ENCODE measurements around the gene OGFRL1. TPM values are rescaled to one million over a fixed set of nuclear protein-coding genes. Genes with fewer than 3 reads are reported as not detected.

The OGFRL1 gene
- total RNA-seq, 1 experiment from 2014 or later: 10.3 TPM

GRCh38 chr6:71333050-71333449, 44.4 kb downstream of the OGFRL1 start:
- H2AFZ ChIP-seq (ENCODE audit: low read depth, low read length, poor library complexity, severe bottlenecking): no peak overlapping the region
- TF ChIP-seq TCF7L2 (IDR thresholded peaks at IDR 0.05; ENCODE audit: borderline replicate concordance, extremely low read depth, insufficient read depth, insufficient read length): no peak
- no peak for TF ChIP-seq SP1 (IDR thresholded peaks at IDR 0.05; ENCODE audit: low read depth)
- TF ChIP-seq EZH2 (IDR thresholded peaks at IDR 0.05): no peak
- no peak for TF ChIP-seq ELF1 (IDR thresholded peaks at IDR 0.05; ENCODE audit: borderline replicate concordance, low read depth)
- TF ChIP-seq ATF3 (IDR thresholded peaks at IDR 0.05): no peak
- no peak for TF ChIP-seq CBX3 (IDR thresholded peaks at IDR 0.05; ENCODE audit: low read depth)
- no peaks in the 10 kb centered on the region for H3K36me3 ChIP-seq (ENCODE audit: control insufficient read depth in 1 of 2, insufficient read depth in 2 of 2, low read length in 2 of 2)
- H3K9ac ChIP-seq (ENCODE audit: low read length): no peak overlapping the region
- ChIA-PET RAD21 (ENCODE audit: low non-redundant PET in 1 of 2, low total read pairs in 2 of 2, uncharacterized antibody in 2 of 2, unreplicated experiment in 2 of 2) (no interaction called here), CTCF (no interaction called here), POLR2A (no interaction called here)
- ATAC-seq: no peak
- intact Hi-C loops (cut with micrococcal nuclease): no loop called here
- H3K27me3 ChIP-seq (ENCODE audit: insufficient read depth, low read length): no peaks in the 10 kb centered on the region; the same call in 1 of the 2 replicates
- no peaks in the 10 kb centered on the region for H3K9me3 ChIP-seq (ENCODE audit: control insufficient read depth in 1 of 2, insufficient read depth in 1 of 2, low read depth in 1 of 2, low read length in 2 of 2)
- no peaks in the 10 kb centered on the region for H3K79me2 ChIP-seq (ENCODE audit: insufficient read depth, low read length)
- H3K4me1 ChIP-seq (ENCODE audit: control insufficient read depth in 1 of 2, insufficient read depth in 2 of 2, low read length in 2 of 2): no peaks in the 10 kb centered on the region; a peak in 1 of 4 replicates
- no peaks in the 10 kb centered on the region for H4K20me1 ChIP-seq (ENCODE audit: insufficient read depth)
- H3K4me3 ChIP-seq (replicated peaks in 1 of 2; ENCODE audit: low read depth in 1 of 2, low read length in 2 of 2): no peak overlapping the region
- no TSS peak for BruUV-seq (replicated peaks)
- H3K9me2 ChIP-seq (ENCODE audit: insufficient read depth): no peaks in the 10 kb centered on the region
- DNase-seq (ENCODE audit: low read depth, low spot score): no peak
- no peak overlapping the region for H3K4me2 ChIP-seq (ENCODE audit: low read length)
- no peak overlapping the region for H3K27ac ChIP-seq (ENCODE audit: low read depth, low read length)

- Histone ChIP-seq H3K9me3 (ENCODE audit: control insufficient read depth in 1 of 2, insufficient read depth in 1 of 2, low read depth in 1 of 2, low read length in 2 of 2) (no peaks in the 10 kb centered on the region), H3K4me3 (replicated peaks in 1 of 2; ENCODE audit: low read depth in 1 of 2, low read length in 2 of 2) (no peak overlapping the region), H3K36me3 (ENCODE audit: control insufficient read depth in 1 of 2, insufficient read depth in 2 of 2, low read length in 2 of 2) (no peaks in the 10 kb centered on the region), H4K20me1 (ENCODE audit: insufficient read depth) (no peaks in the 10 kb centered on the region), H2AFZ (ENCODE audit: low read depth, low read length, poor library complexity, severe bottlenecking) (no peak overlapping the region), H3K9ac (ENCODE audit: low read length) (no peak overlapping the region), H3K4me1 (ENCODE audit: control insufficient read depth in 1 of 2, insufficient read depth in 2 of 2, low read length in 2 of 2) (no peaks in the 10 kb centered on the region; a peak in 1 of 4 replicates), H3K9me2 (ENCODE audit: insufficient read depth) (no peaks in the 10 kb centered on the region), H3K79me2 (ENCODE audit: insufficient read depth, low read length) (no peaks in the 10 kb centered on the region), H3K27ac (ENCODE audit: low read depth, low read length) (no peak overlapping the region), H3K27me3 (ENCODE audit: insufficient read depth, low read length) (no peaks in the 10 kb centered on the region; the same call in 1 of the 2 replicates), H3K4me2 (ENCODE audit: low read length) (no peak overlapping the region)
- ChIA-PET CTCF (no interaction called here), POLR2A (no interaction called here), RAD21 (ENCODE audit: low non-redundant PET in 1 of 2, low total read pairs in 2 of 2, uncharacterized antibody in 2 of 2, unreplicated experiment in 2 of 2) (no interaction called here)
- TF ChIP-seq CEBPB (IDR thresholded peaks at IDR 0.05; ENCODE audit: low read depth): no peak
- TF ChIP-seq ZNF274 (IDR thresholded peaks at IDR 0.05; ENCODE audit: low read depth, low read length): no peak
- TF ChIP-seq ATF3 (IDR thresholded peaks at IDR 0.05): no peak
- TF ChIP-seq REST (IDR thresholded peaks at IDR 0.05; ENCODE audit: low read depth): no peak
- no peak for TF ChIP-seq RAD21 (IDR thresholded peaks at IDR 0.05; ENCODE audit: low read depth)
- TF ChIP-seq CBX3 (IDR thresholded peaks at IDR 0.05; ENCODE audit: low read depth): no peak
- TF ChIP-seq JUND (IDR thresholded peaks at IDR 0.05): no peak
- no peak for TF ChIP-seq TCF7L2 (IDR thresholded peaks at IDR 0.05; ENCODE audit: borderline replicate concordance, extremely low read depth, insufficient read depth, insufficient read length)
- no peak for TF ChIP-seq SP1 (IDR thresholded peaks at IDR 0.05; ENCODE audit: low read depth)
- TF ChIP-seq SRF (IDR thresholded peaks at IDR 0.05; ENCODE audit: low read depth): no peak
- no peak for TF ChIP-seq POLR2AphosphoS5 (IDR thresholded peaks at IDR 0.05; ENCODE audit: low read depth, low read length)
- intact Hi-C loops (cut with micrococcal nuclease): no loop called here
- ATAC-seq (no peak), DNase-seq (ENCODE audit: low read depth, low spot score) (no peak)
- no TSS peak for BruUV-seq (replicated peaks)
Measured at GRCh38 chr6:71333697-71334096, 45.1 kb downstream of the OGFRL1 start.

Data from HCT116 (cell line).